OCI-LY1 (cell line): ENCODE data around the gene SORCS3.

Experiments
- H2AFZ ChIP-seq: fragments of 200-600 bp; sonication (generic), shearing (Covaris generic); 2 replicates; pipeline ENCODE4 v1.6.0; 2014; ENCODE audit warnings: antibody characterized with exemption, mild to moderate bottlenecking, low read length
- H3F3A ChIP-seq: fragments of 200-600 bp; sonication (generic), shearing (Covaris generic); 2 replicates; pipeline ENCODE4 v1.6.0; 2014; ENCODE audit warnings: mild to moderate bottlenecking, antibody characterized with exemption, low read length, moderate library complexity; ENCODE audit not compliant: insufficient read depth
- H3K27ac ChIP-seq: fragments of 200-600 bp; sonication (generic); 2 replicates; pipeline ENCODE4 v1.5.1; 2014; ENCODE audit warnings: low read length, mixed run types, mild to moderate bottlenecking, low read depth; ENCODE audit not compliant: poor library complexity, severe bottlenecking
- H3K27me3 ChIP-seq: fragments of 200-600 bp; sonication (generic); 2 replicates; pipeline ENCODE4 v1.6.0; 2014; ENCODE audit warnings: antibody characterized with exemption, mild to moderate bottlenecking, low read length, moderate library complexity; ENCODE audit not compliant: insufficient read depth
- H3K36me3 ChIP-seq: fragments of 200-600 bp; sonication (generic); 2 replicates; pipeline ENCODE4 v1.6.1; 2014; ENCODE audit warnings: mild to moderate bottlenecking, antibody characterized with exemption, low read length, moderate library complexity, mixed read lengths; ENCODE audit not compliant: insufficient read depth
- H3K4me1 ChIP-seq: fragments of 200-600 bp; sonication (generic); 2 replicates; pipeline ENCODE4 v1.5.1; 2014; ENCODE audit warnings: mild to moderate bottlenecking, low read length, moderate library complexity; ENCODE audit not compliant: insufficient read depth, severe bottlenecking
- H3K4me2 ChIP-seq: fragments of 200-600 bp; sonication (generic), shearing (Covaris generic); 2 replicates; pipeline ENCODE4 v1.6.1; 2014; ENCODE audit warnings: low read length
- H3K4me3 ChIP-seq: fragments of 200-600 bp; sonication (generic); 2 replicates; pipeline ENCODE4 v1.5.1; 2014; ENCODE audit warnings: low read length, low read depth, mild to moderate bottlenecking, mixed read lengths; ENCODE audit not compliant: poor library complexity, severe bottlenecking
- H3K79me2 ChIP-seq: fragments of 200-600 bp; shearing (Covaris generic); 2 replicates; pipeline ENCODE4 v1.6.1; 2016; ENCODE audit warnings: mixed run types, low read length, mixed read lengths; ENCODE audit not compliant: insufficient read depth
- H3K9ac ChIP-seq: fragments of 200-600 bp; sonication (generic), shearing (Covaris generic); 2 replicates; pipeline ENCODE4 v1.6.1; 2014; ENCODE audit warnings: mild to moderate bottlenecking, low read length, mixed read lengths
- H3K9me2 ChIP-seq: fragments of 200-600 bp; sonication (generic), shearing (Covaris generic); 2 replicates; pipeline ENCODE4 v1.6.1; 2014; ENCODE audit warnings: low read depth, mild to moderate bottlenecking, low read length, mixed read lengths
- H3K9me3 ChIP-seq: fragments of 200-600 bp; shearing (Covaris generic); 2 replicates; pipeline ENCODE4 v1.6.1; 2014; ENCODE audit warnings: low read length, mixed read lengths
- H4K20me1 ChIP-seq: fragments of 200-600 bp; sonication (generic), shearing (Covaris generic); 2 replicates; pipeline ENCODE4 v1.6.0; 2016; ENCODE audit warnings: mild to moderate bottlenecking, low read length; ENCODE audit not compliant: insufficient read depth
- EZH2 ChIP-seq: fragments of 200-600 bp; sonication (generic), shearing (Covaris generic); IDR thresholded peaks from 2 replicates; pipeline ENCODE4 v1.8.0; 2017; ENCODE audit warnings: borderline replicate concordance, mixed run types, mild to moderate bottlenecking, antibody characterized with exemption, low read length, moderate library complexity, mixed read lengths
- TF ChIP-seq, protein P1 (sequence below): fragments of 200-600 bp; sonication (generic), shearing (Covaris generic); IDR thresholded peaks from 2 replicates; pipeline ENCODE4 v1.5.1; 2017; ENCODE audit warnings: mild to moderate bottlenecking, antibody characterized with exemption, low read length, moderate library complexity, mixed read lengths

SORCS3 gene

DNA sequence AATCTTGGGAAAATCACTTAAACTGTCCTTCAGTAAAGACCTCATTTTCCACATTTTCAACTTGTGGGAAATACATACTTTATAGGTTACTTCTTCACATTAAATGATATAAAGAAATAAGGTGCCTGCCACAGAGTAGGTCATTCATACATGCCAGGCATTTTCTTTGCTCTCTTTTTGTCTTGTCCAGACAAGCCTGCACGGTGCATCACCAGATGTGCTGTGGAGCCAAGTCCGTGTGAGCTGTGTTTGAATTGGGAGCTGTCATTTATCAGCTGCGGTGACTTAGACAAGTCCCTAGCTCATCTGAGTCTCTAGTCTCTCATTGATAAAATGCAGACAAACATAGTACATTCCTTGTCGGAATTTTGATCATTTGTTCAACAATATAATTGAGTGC is 432.9 kb downstream of the SORCS3 start:
- Histone ChIP-seq H3F3A (no peaks in the 10 kb centered on the region), H3K9me3 (no peaks in the 10 kb centered on the region), H3K4me1 (no peaks in the 10 kb centered on the region), H3K79me2 (no peaks in the 10 kb centered on the region), H3K4me3 (no peak overlapping the region), H3K27ac (no peak overlapping the region), H2AFZ (no peak overlapping the region), H3K36me3 (no peaks in the 10 kb centered on the region), H3K9ac (no peak overlapping the region), H3K9me2 (no peaks in the 10 kb centered on the region), H4K20me1 (no peaks in the 10 kb centered on the region), H3K27me3 (no peaks in the 10 kb centered on the region), H3K4me2 (no peak overlapping the region)
- TF ChIP-seq EZH2, result no peak
- TF ChIP-seq, protein P1, sequence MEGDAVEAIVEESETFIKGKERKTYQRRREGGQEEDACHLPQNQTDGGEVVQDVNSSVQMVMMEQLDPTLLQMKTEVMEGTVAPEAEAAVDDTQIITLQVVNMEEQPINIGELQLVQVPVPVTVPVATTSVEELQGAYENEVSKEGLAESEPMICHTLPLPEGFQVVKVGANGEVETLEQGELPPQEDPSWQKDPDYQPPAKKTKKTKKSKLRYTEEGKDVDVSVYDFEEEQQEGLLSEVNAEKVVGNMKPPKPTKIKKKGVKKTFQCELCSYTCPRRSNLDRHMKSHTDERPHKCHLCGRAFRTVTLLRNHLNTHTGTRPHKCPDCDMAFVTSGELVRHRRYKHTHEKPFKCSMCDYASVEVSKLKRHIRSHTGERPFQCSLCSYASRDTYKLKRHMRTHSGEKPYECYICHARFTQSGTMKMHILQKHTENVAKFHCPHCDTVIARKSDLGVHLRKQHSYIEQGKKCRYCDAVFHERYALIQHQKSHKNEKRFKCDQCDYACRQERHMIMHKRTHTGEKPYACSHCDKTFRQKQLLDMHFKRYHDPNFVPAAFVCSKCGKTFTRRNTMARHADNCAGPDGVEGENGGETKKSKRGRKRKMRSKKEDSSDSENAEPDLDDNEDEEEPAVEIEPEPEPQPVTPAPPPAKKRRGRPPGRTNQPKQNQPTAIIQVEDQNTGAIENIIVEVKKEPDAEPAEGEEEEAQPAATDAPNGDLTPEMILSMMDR, result no peak

- Histone ChIP-seq H3K4me1 (no peaks in the 10 kb centered on the region), H3K4me2 (no peak overlapping the region), H3K27ac (no peak overlapping the region), H3K79me2 (no peaks in the 10 kb centered on the region), H3K9me2 (no peaks in the 10 kb centered on the region), H3K9ac (no peak overlapping the region), H2AFZ (no peak overlapping the region), H3K27me3 (no peaks in the 10 kb centered on the region), H3K4me3 (no peak overlapping the region), H4K20me1 (no peaks in the 10 kb centered on the region), H3K36me3 (no peaks in the 10 kb centered on the region), H3F3A (no peaks in the 10 kb centered on the region), H3K9me3 (no peaks in the 10 kb centered on the region)
- no peak for TF ChIP-seq EZH2
- TF ChIP-seq, protein P1, result no peak
Measured at GRCh38 chr10:105075031-105075430, 433.9 kb downstream of the SORCS3 start.

GRCh38 chr10:105085980-105086379 is 444.9 kb downstream of the SORCS3 start:
- no peak overlapping the region for H3K27ac ChIP-seq
- H3K9me2 ChIP-seq, result no peaks in the 10 kb centered on the region
- no peaks in the 10 kb centered on the region for H3F3A ChIP-seq
- H3K9ac ChIP-seq, result no peak overlapping the region
- H4K20me1 ChIP-seq, result no peaks in the 10 kb centered on the region
- TF ChIP-seq EZH2, result no peak
- TF ChIP-seq, protein P1, result no peak
- H3K4me3 ChIP-seq, result no peak overlapping the region
- no peaks in the 10 kb centered on the region for H3K79me2 ChIP-seq
- no peaks in the 10 kb centered on the region for H3K9me3 ChIP-seq
- H3K4me1 ChIP-seq, result no peaks in the 10 kb centered on the region
- H3K4me2 ChIP-seq, result no peak overlapping the region
- no peaks in the 10 kb centered on the region for H3K27me3 ChIP-seq
- no peak overlapping the region for H2AFZ ChIP-seq
- H3K36me3 ChIP-seq, result no peaks in the 10 kb centered on the region
